ENCODE results near the gene MEX3C. TPM values are rescaled to one million over a fixed set of nuclear protein-coding genes. Genes with fewer than 3 reads are reported as not detected.

The MEX3C gene
- total RNA-seq, 1 experiment from 2014 or later, result 15.8 TPM

- intact Hi-C loops (cut with micrococcal nuclease), result loop anchor here (10.0 kb wide), 1 partner anchor 368 kb away; the partner anchor contains the start of gene MRO
- H3K9me2 ChIP-seq (replicated peaks; ENCODE audit: low read length), result no peaks in the 10 kb centered on the region
- ChIA-PET POLR2A (ENCODE audit: unreplicated experiment) (no interaction called here), CTCF (no interaction called here)
- no peaks in the 10 kb centered on the region for H3K27me3 ChIP-seq (ENCODE audit: low read length)
- TF ChIP-seq, protein P1, sequence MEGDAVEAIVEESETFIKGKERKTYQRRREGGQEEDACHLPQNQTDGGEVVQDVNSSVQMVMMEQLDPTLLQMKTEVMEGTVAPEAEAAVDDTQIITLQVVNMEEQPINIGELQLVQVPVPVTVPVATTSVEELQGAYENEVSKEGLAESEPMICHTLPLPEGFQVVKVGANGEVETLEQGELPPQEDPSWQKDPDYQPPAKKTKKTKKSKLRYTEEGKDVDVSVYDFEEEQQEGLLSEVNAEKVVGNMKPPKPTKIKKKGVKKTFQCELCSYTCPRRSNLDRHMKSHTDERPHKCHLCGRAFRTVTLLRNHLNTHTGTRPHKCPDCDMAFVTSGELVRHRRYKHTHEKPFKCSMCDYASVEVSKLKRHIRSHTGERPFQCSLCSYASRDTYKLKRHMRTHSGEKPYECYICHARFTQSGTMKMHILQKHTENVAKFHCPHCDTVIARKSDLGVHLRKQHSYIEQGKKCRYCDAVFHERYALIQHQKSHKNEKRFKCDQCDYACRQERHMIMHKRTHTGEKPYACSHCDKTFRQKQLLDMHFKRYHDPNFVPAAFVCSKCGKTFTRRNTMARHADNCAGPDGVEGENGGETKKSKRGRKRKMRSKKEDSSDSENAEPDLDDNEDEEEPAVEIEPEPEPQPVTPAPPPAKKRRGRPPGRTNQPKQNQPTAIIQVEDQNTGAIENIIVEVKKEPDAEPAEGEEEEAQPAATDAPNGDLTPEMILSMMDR (conservative IDR thresholded peaks at IDR 0.05; ENCODE audit: low read depth, low read length), result no peak
- no peak for TF ChIP-seq EZH2phosphoT487 (IDR thresholded peaks at IDR 0.05; ENCODE audit: borderline replicate concordance, low read length)
- no peak for TF ChIP-seq EZH2 (IDR thresholded peaks at IDR 0.05; ENCODE audit: low read length, unreplicated experiment)
- H3K4me2 ChIP-seq (ENCODE audit: low read length), result no peak overlapping the region
- H3K79me2 ChIP-seq (ENCODE audit: low read length), result peaks cover 81% of the 10 kb centered on the region
- no peak overlapping the region for H3K27ac ChIP-seq (ENCODE audit: low read length)
- ATAC-seq, result no peak
- H3K4me1 ChIP-seq (ENCODE audit: insufficient read depth, low read length), result peaks cover 6% of the 10 kb centered on the region; the same call in 1 of the 2 replicates
- no peaks in the 10 kb centered on the region for H3F3A ChIP-seq (ENCODE audit: low read length, unreplicated experiment)
- no peaks in the 10 kb centered on the region for H3K9me3 ChIP-seq (ENCODE audit: low read length)
- no peak overlapping the region for H3K9ac ChIP-seq (ENCODE audit: low read length)
- H3K36me3 ChIP-seq (ENCODE audit: low read depth, low read length), result no peaks in the 10 kb centered on the region
- no TSS peak for BruUV-seq (replicated peaks)
- no peak for DNase-seq
- no peak overlapping the region for H2AFZ ChIP-seq (ENCODE audit: low read length)
- peaks cover 18% of the 10 kb centered on the region; the same call in 1 of the 2 replicates for H4K20me1 ChIP-seq (ENCODE audit: low read length)
- H3K4me3 ChIP-seq (ENCODE audit: low read length), result no peak overlapping the region
These were observed 4.8 kb downstream of the MEX3C start for GRCh38 chr18:51192696-51193095.

DNA sequence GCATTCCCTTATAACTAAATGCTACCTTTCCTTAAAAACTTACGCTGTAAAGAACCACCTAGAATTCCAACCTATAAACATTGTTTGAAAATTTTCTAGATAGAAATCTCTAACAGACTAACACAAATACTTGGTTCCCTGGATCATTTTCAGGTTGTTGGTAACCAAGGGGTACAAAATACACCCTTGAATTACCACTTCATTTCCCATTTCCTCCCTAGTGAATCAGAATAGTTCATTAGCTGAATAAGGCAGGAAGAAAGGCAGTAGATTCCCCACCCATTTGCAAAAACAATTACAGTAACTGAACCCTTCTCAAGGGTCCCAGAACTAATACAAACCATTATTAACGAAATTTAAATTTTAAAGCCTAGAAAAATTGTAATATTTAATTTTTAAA is 5.5 kb downstream of the MEX3C start:
- no peak for ATAC-seq
- Histone ChIP-seq H3K36me3 (ENCODE audit: low read depth, low read length) (no peaks in the 10 kb centered on the region), H3K9me3 (ENCODE audit: low read length) (no peaks in the 10 kb centered on the region), H3K4me3 (ENCODE audit: low read length) (no peak overlapping the region), H3K9ac (ENCODE audit: low read length) (no peak overlapping the region), H3K4me1 (ENCODE audit: insufficient read depth, low read length) (peaks cover 6% of the 10 kb centered on the region; the same call in 1 of the 2 replicates), H3K27me3 (ENCODE audit: low read length) (no peaks in the 10 kb centered on the region), H3F3A (ENCODE audit: low read length, unreplicated experiment) (no peaks in the 10 kb centered on the region), H3K27ac (ENCODE audit: low read length) (no peak overlapping the region), H3K9me2 (replicated peaks; ENCODE audit: low read length) (no peaks in the 10 kb centered on the region), H3K4me2 (ENCODE audit: low read length) (no peak overlapping the region), H3K79me2 (ENCODE audit: low read length) (peaks cover 88% of the 10 kb centered on the region), H4K20me1 (ENCODE audit: low read length) (peaks cover 18% of the 10 kb centered on the region; the same call in 1 of the 2 replicates), H2AFZ (ENCODE audit: low read length) (no peak overlapping the region)
- TF ChIP-seq EZH2 (IDR thresholded peaks at IDR 0.05; ENCODE audit: low read length, unreplicated experiment) (no peak), EZH2phosphoT487 (IDR thresholded peaks at IDR 0.05; ENCODE audit: borderline replicate concordance, low read length) (no peak)
- TF ChIP-seq, protein P1 (conservative IDR thresholded peaks at IDR 0.05; ENCODE audit: low read depth, low read length), result no peak
- POLR2A ChIA-PET (ENCODE audit: unreplicated experiment), result no interaction called here
- BruUV-seq (replicated peaks), result no TSS peak
- no peak for DNase-seq
- intact Hi-C loops (cut with micrococcal nuclease), result loop anchor here (10.0 kb wide), 1 partner anchor 367 kb away; the partner anchor contains the start of gene MRO
- CTCF ChIA-PET, result no interaction called here

- ChIA-PET CTCF (no interaction called here), POLR2A (ENCODE audit: unreplicated experiment) (no interaction called here)
- intact Hi-C loops (cut with micrococcal nuclease), result loop anchor here (10.0 kb wide), 1 partner anchor 366 kb away; the partner anchor contains the start of gene MRO
- Histone ChIP-seq H3K4me1 (ENCODE audit: insufficient read depth, low read length) (peaks cover 6% of the 10 kb centered on the region; the same call in 1 of the 2 replicates), H3K4me3 (ENCODE audit: low read length) (no peak overlapping the region), H2AFZ (ENCODE audit: low read length) (no peak overlapping the region), H3K9ac (ENCODE audit: low read length) (no peak overlapping the region), H3K79me2 (ENCODE audit: low read length) (peaks cover 87% of the 10 kb centered on the region), H3F3A (ENCODE audit: low read length, unreplicated experiment) (no peaks in the 10 kb centered on the region), H3K36me3 (ENCODE audit: low read depth, low read length) (no peaks in the 10 kb centered on the region), H3K27me3 (ENCODE audit: low read length) (no peaks in the 10 kb centered on the region), H3K4me2 (ENCODE audit: low read length) (no peak overlapping the region), H3K9me2 (replicated peaks; ENCODE audit: low read length) (no peaks in the 10 kb centered on the region), H4K20me1 (ENCODE audit: low read length) (peaks cover 18% of the 10 kb centered on the region; the same call in 1 of the 2 replicates), H3K9me3 (ENCODE audit: low read length) (no peaks in the 10 kb centered on the region), H3K27ac (ENCODE audit: low read length) (no peak overlapping the region)
- no peak for DNase-seq
- TF ChIP-seq EZH2 (IDR thresholded peaks at IDR 0.05; ENCODE audit: low read length, unreplicated experiment), result no peak
- TF ChIP-seq, protein P1 (conservative IDR thresholded peaks at IDR 0.05; ENCODE audit: low read depth, low read length), result no peak
- no peak for TF ChIP-seq EZH2phosphoT487 (IDR thresholded peaks at IDR 0.05; ENCODE audit: borderline replicate concordance, low read length)
- no TSS peak for BruUV-seq (replicated peaks)
- no peak for ATAC-seq
These were observed 6.3 kb downstream of the MEX3C start for GRCh38 chr18:51191128-51191717.
